Measurements from ENCODE around the gene TECPR2.

The TECPR2 gene

DNA sequence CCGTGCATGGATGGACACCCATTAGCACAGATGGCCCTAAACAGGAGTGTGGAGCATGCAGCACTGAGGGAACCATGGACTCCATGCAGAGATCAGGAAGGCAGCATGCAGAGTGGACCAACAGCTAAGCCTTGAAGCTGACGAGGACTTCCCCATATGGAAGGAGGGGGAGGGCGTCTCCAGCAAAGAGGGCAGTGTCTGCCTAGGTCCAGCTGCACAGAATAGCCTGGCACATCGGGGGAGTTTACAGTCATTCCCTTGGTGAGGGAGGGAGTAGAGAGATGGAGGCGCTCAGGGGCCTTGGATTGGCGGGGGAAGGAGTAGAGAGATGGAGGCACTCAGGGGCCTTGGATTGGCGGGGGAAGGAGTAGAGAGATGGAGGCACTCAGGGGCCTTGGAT, 82.3 kb downstream of the TECPR2 start:
- intact Hi-C loops (cut with DNase I) = no loop called here
- peak in 41 of 42 donors; percentile 24 to 87 (median 72) for DNase-seq

DNA sequence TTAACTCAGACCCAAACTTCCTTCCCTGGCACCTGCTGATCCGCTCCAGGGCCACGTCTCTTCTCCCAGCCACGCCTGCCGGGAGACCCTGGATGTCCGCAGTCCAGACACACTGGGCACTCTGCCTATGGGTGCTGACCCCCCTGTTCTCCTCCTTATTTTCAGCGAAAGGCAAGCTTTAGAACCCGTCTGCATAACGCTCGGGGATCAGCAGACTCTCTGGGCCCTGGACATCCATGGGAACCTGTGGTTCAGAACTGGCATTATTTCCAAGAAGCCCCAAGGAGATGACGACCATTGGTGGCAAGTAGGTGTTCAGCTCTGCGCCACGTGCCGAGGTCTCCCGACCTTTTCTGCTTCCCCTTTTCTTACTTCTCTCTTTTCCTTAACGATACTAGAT, 82.9 kb downstream of the TECPR2 start:
- intact Hi-C loops (cut with DNase I) = no loop called here
- DNase-seq = peak in 1 of 42 donors; percentile 13

DNA sequence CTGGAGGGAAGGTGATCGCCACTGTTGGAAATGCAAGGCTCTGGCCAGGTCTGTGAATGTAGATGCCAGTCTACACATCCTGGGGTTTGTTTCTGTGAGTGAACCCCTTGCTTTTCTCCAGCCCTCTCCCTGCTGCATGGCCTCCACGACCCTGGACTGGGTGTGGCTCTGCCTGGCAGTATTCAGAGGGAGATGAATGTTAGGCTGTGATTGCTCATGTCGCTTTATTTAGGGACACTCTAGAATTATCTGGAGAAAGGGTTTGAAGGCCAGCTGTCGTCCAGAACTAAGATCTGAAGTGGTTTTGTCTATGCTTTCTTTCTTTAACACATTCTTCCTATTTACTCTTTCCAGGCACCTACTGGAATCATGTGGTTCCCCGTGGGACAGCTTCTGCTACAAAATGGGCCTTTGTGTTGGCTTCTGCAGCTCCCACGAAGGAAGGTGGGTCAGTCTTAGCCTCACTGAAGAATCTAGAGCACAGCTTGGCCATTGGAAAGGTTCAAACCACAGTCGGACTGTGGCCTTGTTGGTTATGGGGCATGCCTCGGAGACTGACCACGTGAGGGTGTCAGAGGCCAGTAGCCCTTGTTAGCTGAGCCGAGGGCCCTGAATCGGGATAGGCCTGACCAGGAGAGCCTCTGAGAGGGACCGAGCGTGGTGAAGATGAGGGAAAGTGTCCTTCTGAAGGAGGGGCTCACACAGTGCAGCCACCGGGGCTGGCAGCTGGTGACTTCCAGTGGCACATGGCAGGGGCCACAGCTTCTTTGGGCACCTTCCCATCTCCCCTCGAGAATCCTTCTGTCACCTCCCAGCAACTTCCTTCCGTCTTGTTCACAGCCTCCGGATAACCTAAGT, 87.7 kb downstream of the TECPR2 start:
- DNase-seq = peak in 1 of 42 donors; percentile 31
- intact Hi-C loops (cut with DNase I) = no loop called here

DNA sequence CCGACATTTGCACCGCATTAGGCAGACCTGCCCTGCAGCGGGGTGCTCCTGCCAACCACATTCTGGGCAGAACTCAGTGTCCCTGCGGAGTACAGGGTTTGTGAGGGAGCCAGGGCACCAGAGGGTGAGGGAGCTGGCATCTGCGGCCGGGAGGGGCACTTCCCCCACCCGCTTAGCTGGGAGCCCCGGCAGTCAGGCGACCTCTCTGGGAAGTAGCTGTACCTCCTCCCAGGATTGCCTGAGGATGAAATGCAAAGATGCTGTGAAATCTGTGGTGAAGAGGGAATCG, 88.3 kb downstream of the TECPR2 start:
- intact Hi-C loops (cut with DNase I) = no loop called here
- DNase-seq = peak in 32 of 42 donors; percentile 23 to 79 (median 44)

DNA sequence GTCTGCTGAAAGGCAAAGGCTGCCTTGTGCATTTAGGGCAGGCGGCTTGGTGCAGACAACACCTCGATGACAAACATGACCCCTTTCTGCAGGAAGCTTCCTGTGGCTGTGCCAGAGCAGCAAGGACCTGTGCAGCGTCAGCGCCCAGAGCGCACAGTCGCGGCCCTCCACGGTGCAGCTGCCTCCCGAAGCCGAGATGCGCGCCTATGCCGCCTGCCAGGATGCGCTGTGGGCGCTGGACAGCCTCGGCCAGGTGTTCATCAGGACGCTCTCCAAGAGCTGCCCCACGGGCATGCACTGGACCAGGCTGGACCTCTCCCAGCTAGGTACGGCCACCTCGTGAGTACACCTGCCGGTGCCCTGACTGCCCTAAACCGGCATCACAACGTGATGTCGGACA, 89.6 kb downstream of the TECPR2 start:
- intact Hi-C loops (cut with DNase I) = no loop called here
- DNase-seq = peak in 1 of 42 donors; percentile 26

DNA sequence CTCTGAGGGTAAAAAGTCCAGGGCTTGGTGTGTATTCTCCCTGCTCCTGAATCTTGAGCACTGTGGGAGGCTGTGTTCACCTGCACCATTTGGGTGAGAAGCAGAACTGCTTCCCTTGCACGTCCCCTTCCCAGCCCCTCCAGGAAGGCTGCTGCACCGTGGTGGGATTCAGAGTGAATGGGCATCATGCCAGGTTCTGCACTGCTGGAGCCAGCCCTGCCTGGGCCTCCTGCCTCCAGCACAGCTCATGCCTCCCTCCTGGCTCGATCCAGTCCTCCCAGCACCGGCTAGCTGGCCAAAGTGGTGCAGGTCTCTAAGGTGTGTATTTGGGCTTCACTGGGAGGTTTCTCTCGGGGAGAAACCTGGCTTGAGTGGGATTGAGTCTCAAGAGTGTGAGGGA, 92.0 kb downstream of the TECPR2 start:
- intact Hi-C loops (cut with DNase I) = no loop called here
- DNase-seq = no peak

DNA sequence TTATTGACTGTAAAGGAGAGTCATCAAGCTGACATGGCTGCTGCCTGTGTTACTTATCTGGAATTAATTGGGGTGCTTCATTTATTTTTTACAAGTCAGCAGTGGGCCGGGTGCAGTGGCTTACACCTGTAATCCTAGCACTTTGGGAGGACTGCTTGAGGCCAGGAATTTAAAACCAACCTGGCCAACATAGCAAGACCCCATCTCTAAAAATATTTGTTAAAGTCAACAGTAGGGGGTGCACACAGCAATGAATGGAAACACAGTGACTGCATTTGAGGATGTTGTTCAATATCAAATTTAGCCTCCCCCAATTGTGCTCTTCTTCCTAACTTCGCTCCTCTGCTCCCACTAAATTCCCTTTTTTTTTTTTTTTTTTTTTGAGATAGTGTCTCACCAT, 94.8 kb downstream of the TECPR2 start:
- no peak for DNase-seq

DNA sequence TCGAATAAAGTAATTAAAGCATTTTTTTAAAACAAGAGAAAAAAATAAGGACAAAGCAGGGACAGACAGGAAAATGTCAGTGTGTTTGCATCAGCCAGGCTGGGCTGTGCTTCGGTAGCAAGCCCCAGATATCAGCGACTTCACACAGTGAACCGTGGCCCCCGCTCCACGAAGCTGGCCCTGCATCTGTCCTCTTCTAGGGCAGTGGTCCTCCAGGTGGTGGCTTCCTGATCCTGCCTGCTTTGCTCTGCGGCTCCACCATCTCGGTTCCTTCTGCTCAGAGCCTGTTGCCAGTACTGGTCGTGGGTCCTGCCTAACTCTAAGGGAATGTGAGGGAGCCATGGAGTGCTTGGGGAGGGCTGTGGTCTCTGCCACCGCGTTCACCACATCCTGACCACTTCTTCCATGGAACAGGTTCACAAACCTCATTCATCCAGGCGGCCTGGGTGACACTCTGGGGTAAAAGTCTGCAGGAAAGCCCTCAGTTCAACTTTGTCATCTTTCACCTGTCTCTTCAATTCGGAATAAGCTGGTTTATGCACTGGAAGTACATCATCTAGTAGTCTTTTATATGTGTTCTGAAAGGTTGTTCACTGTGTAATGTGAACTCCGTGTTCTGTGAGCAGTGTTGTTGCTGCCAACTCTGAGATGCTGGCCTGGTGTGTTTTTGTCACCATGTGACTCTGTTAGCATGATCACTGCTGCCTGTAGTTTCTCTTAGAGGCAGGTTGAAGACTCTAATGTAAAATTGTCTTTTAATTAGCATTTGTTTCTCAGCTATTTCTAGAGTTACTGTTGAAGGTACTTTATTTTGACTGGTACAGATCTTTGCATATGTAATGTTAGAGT, 99.0 kb downstream of the TECPR2 start:
- peak in 1 of 42 donors; percentile 33 for DNase-seq
- intact Hi-C loops (cut with DNase I) = no loop called here

More for the DNA sequence above, 94.8 kb downstream of the TECPR2 start:
- intact Hi-C loops (cut with DNase I) = no loop called here

DNA sequence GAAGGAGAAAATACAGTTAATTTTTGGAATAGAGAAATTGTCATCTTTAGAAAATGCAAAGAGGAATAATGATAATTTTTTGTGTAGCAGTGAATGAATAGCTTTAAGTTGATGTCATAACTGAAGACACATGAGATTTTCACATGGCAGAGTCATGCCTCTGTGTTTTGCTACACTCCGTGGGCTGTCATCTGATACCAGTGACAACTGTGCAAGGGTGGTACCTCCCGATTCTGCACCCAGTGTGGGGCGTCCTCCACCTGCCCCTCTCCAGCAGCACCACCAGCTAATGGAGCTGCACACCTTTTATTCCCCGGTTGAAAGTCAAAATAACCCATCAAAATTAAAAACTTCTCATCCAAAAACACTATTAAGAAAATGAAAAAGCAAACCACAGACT, 99.7 kb downstream of the TECPR2 start:
- intact Hi-C loops (cut with DNase I) = no loop called here
- DNase-seq = peak in 35 of 42 donors; percentile 9 to 77 (median 50)

DNA sequence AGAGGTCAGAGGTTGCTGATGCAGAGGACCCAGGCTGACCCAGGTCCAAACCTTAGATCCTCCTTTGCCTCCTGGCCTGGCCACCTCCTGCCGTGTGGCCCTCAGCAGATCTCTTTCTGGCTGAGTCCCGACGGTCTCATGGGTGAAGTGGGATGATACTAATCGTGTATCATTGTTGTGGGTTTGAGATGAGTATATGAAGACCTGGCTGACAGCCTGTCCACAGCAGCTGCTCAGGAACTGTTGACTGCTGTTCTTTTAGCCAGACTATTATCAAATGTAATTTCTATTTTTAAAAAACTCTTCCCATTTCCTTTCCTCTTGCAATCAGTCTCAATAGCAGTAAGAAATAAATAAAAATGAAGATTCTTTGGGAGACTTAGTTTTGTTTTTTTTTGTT, 101.3 kb downstream of the TECPR2 start:
- DNase-seq = no peak
- intact Hi-C loops (cut with DNase I) = no loop called here

DNA sequence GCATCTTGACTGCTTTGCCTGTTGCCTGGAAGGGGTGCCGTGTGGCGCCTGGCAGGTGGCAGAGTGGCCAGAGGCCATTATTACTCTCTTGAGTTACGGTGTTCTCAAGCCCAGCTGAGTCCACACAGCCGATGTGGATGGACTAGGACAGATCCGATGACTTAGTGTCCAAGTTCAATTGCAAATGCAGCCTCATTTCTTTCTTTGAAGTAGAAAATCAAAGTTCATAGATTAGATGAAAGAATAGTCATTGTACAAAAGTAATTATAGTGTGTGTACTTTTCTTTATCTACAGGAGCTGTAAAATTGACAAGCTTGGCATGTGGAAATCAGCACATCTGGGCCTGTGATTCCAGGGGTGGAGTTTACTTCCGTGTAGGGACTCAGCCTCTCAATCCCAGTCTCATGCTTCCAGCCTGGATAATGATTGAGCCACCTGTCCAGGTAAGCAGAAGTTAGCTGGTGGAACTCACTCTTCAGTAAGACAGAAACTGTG, 102.2 kb downstream of the TECPR2 start:
- no peak for DNase-seq
- intact Hi-C loops (cut with DNase I) = no loop called here

DNA sequence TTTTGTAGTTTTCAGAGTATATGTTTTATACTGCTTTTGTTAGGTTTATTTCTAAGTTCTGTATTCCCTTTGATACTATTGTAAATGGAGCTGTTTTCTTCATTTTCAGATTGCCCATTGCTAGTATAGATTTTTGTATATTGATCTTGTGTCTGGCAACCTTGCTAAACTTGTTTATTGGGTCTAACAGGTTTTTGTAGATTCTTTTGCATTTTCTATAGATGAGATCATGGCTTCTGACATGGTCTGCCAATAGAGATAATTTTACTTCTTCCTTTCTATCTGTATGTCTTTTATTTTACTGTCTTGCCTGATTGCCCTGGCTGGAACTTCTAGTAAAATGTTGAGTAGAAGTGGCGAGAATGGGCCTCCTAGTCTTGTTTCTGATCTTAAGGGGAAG, 106.5 kb downstream of the TECPR2 start:
- DNase-seq = no peak
- intact Hi-C loops (cut with DNase I) = no loop called here

DNA sequence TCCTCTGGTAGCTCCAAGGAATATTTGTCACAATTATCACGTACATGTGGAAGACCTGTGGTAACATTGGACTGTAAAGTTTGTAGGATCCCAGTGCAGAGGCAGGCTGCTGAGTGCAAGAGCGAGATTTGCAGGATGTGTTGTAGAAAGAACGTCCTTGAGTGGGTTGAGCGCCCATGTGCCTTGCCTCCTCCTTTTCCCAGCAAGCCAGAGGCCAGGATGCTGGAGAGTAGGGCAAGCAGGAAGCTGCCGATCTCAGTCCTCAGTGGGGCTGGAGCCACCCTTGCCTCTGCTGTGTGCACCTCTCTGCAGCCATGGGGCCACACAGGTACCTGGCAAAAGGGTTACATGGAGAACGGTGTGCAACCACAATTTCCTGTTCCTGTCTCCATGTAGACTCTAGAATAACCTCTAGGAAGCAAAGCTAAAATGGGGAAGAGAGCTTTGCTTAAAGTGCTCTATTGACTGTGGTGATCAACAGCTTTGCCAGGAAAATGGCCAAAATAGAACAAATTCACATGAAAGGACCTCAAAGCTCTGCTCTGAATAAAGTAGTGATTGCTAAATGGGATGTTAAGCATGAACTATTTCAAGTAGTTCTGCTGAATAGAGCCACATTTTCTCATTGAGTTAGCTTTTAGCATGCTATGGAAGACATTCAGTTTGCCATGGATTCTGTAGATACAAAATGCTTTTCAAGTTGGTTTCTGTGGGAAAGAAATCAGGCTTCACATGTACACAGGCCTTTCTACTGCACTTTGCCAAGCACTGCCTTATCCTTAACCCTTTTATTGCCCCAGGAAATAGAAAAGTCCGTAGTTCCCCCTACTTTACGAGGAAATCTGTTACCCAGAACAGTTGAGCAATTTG, 109.4 kb downstream of the TECPR2 start:
- intact Hi-C loops (cut with DNase I) = no loop called here
- DNase-seq = peak in 2 of 42 donors; percentile 12 to 28

DNA sequence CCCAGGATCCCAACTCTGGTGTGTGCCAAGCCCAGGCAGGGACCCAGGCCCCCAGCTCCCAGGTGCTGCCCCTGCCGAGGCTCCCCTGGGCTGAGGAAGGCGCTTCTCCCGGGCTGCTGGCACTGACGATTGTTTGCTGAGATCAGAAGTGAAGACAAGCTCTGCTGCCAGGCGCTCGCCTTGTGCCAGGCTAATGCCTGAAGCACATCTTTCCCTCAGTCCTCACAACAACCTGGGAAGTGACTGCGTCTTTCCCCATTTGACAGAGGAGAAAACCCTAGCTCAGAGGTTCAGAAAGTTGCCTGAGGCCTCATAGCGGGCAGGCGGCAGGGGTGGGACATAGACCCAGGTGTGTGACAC, 110.0 kb downstream of the TECPR2 start:
- intact Hi-C loops (cut with DNase I) = no loop called here
- peak in 13 of 42 donors; percentile 15 to 48 (median 29) for DNase-seq

DNA sequence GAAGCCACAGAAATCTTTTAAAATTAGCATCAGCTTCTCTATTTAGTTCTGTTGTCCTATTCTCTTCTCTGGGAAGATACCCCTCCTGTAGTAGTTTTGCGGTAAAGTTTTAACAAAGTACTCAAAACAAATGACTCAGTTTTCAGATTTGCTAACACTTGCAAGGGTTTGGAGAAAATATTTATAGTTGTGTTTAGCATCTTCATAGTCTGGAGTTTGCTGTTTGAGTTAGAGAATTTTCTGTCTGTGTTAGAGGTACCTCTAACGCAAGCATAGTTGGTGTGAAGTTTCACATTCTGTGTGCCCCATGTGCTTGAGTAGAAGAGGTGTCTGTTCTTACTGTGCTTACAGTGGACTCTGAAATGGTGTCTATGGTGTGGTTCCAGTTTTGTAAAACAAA, 110.8 kb downstream of the TECPR2 start:
- no peak for DNase-seq
- intact Hi-C loops (cut with DNase I) = no loop called here

DNA sequence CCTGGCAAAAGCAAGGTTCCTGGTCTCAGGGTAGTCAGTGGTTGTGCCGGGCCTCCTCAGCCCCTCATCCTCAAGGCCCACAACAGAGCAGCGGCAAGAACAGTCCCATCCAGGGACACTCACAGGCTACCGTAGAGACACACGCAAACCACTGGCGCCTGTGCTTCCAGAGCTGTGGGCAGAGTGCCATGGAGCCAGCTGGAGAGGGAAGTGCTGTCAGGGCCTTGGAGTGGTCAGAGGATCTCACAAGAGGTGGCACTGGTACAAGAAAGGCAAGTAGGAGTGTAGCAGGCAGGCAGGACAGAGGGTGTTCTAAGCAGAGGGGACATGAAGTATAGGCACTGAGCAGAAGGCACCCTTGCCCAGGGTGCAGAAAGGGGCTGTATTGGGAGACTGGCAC, 112.2 kb downstream of the TECPR2 start:
- peak; percentile 30 to 85 (median 66) for DNase-seq
- intact Hi-C loops (cut with DNase I) = no loop called here

DNA sequence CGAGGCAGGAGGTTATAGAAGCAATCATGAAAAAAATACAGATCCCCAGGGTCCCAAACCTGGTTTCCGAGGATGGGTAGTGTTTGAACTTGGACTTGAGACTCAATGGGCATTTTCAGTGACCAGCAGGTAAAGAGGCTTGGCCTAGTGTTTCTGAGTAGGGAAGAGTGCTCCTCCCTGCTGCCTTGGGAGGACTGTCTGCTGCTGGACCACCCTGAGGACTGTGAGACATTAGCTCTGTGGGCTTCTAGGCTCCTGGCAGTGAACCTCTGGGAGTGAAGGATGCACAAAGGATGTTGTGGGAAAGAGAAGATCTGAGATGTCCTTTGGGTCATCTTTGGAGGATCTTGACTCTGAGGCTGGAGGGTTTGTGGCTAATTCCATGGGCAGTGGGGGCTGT, 116.4 kb downstream of the TECPR2 start:
- DNase-seq = no peak
- intact Hi-C loops (cut with DNase I) = no loop called here

DNA sequence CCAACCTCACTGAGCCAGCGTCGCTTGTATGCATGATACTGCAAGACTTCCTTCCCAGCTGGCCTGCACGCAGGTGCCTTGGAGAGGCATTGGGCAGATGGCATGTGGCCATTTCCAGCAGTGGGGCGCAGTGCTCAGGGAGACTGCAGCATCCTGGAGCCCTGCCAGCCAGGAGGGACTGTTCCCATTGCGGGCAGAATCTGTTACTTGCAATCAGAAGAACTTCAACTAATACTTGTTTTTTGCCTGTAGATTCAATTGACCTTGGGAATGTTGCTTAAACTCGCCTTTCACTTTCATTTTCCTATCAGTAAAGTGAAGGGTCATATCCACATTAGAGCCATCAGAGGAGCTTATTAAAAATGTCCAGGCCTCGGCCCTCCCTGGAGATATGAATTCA, 117.0 kb downstream of the TECPR2 start:
- intact Hi-C loops (cut with DNase I) = no loop called here
- DNase-seq = peak in 33 of 42 donors; percentile 13 to 73 (median 43)

DNA sequence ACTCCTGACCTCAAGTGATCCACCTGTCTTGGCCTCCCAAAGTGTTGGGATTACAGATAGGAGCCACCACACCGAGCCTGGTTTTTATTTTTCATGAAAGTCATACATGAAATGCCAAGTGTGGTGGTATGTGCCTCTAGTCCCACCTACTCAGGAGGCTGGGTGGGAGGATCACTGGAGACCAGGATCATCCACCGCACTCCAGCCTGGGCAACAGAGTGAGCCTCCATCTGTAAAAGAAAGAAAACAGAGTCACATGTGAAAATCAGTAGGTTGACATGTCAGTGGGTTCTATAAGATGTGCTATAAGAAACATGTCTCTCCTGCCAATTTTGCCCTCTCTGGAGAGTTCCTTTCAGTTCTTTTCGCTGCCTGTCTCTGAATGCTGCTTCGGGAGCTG, 118.6 kb downstream of the TECPR2 start:
- DNase-seq = no peak
- intact Hi-C loops (cut with DNase I) = no loop called here

Data from head of caudate nucleus (tissue), 42 donors.